ENCODE measurements around the gene PRAC2. TPM values are rescaled to one million over a fixed set of nuclear protein-coding genes. Genes with fewer than 3 reads are reported as not detected.

Gene PRAC2
- total RNA-seq, 1 donor from 2014 or later, result not detected

GRCh38 chr17:48749621-48750553 lies 26.9 kb downstream of the PRAC2 start:
- H3K4me3 ChIP-seq, result no peak overlapping the region
- peaks cover 98% of the 10 kb centered on the region for H3K27me3 ChIP-seq (ENCODE audit: low read depth)
- intact Hi-C loops (cut with DNase I), result no loop called here
- DNase-seq (no peak), ATAC-seq (no peak)
- H3K36me3 ChIP-seq, result no peaks in the 10 kb centered on the region
- H3K9me3 ChIP-seq, result no peaks in the 10 kb centered on the region
- H3K27ac ChIP-seq, result no peak overlapping the region
- no peak for TF ChIP-seq CTCF (IDR thresholded peaks at IDR 0.05)
- peaks cover 14% of the 10 kb centered on the region for H3K4me1 ChIP-seq

- Histone ChIP-seq H3K4me1 (peaks cover 22% of the 10 kb centered on the region), H3K9me3 (no peaks in the 10 kb centered on the region), H3K27ac (no peak overlapping the region), H3K27me3 (ENCODE audit: low read depth) (peaks cover 98% of the 10 kb centered on the region), H3K4me3 (no peak overlapping the region), H3K36me3 (no peaks in the 10 kb centered on the region)
- ATAC-seq (no peak), DNase-seq (no peak)
- no peak for TF ChIP-seq CTCF (IDR thresholded peaks at IDR 0.05)
- intact Hi-C loops (cut with DNase I), result no loop called here
Measured at GRCh38 chr17:48751172-48751571, 28.2 kb downstream of the PRAC2 start.

GRCh38 chr17:48751733-48752398 lies 28.9 kb downstream of the PRAC2 start:
- no peak for TF ChIP-seq CTCF (IDR thresholded peaks at IDR 0.05)
- ATAC-seq (no peak), DNase-seq (no peak)
- H3K27me3 ChIP-seq (ENCODE audit: low read depth), result peaks cover 100% of the 10 kb centered on the region
- H3K4me3 ChIP-seq, result no peak overlapping the region
- H3K36me3 ChIP-seq, result no peaks in the 10 kb centered on the region
- peaks cover 22% of the 10 kb centered on the region for H3K4me1 ChIP-seq
- intact Hi-C loops (cut with DNase I), result no loop called here
- no peak overlapping the region for H3K27ac ChIP-seq
- H3K9me3 ChIP-seq, result no peaks in the 10 kb centered on the region

GRCh38 chr17:48752399-48753288 lies 29.7 kb downstream of the PRAC2 start:
- no peak for ATAC-seq

More at GRCh38 chr17:48752399-48753288, 29.7 kb downstream of the PRAC2 start:
- H3K27me3 ChIP-seq (ENCODE audit: low read depth), result peaks cover 99% of the 10 kb centered on the region
- H3K36me3 ChIP-seq, result no peaks in the 10 kb centered on the region
- intact Hi-C loops (cut with DNase I), result no loop called here
- no peak for DNase-seq
- H3K9me3 ChIP-seq, result no peaks in the 10 kb centered on the region
- no peak for TF ChIP-seq CTCF (IDR thresholded peaks at IDR 0.05)
- H3K4me3 ChIP-seq, result no peak overlapping the region
- no peak overlapping the region for H3K27ac ChIP-seq
- peaks cover 20% of the 10 kb centered on the region for H3K4me1 ChIP-seq

Measured in lower lobe of right lung (tissue), 2 donors.